HG02610 (cell line): ENCODE measurements around the gene CMC1.

Experiments
- ATAC-seq: cut with Tn5 transposase; IDR thresholded peaks from one replicate; pipeline ENCODE4 v1.9.1; 2021; ENCODE audit warnings: mild to moderate bottlenecking, moderate library complexity; ENCODE audit not compliant: unreplicated experiment

CMC1 gene

GRCh38 chr3:28295898-28296490, 54.6 kb downstream of the CMC1 start:
- ATAC-seq, result peak; percentile 42

GRCh38 chr3:28299705-28300104, 58.3 kb downstream of the CMC1 start:
- ATAC-seq, result no peak

- no peak for ATAC-seq
Observed at GRCh38 chr3:28300345-28300962, 59.0 kb downstream of the CMC1 start.

GRCh38 chr3:28301688-28302087, 60.3 kb downstream of the CMC1 start:
- ATAC-seq, result no peak

- ATAC-seq, result no peak
Observed at GRCh38 chr3:28308196-28308595, 66.8 kb downstream of the CMC1 start.

- no peak for ATAC-seq
Observed at GRCh38 chr3:28315711-28316110, 74.3 kb downstream of the CMC1 start.

- no peak for ATAC-seq
Observed at GRCh38 chr3:28316226-28316625, 74.8 kb downstream of the CMC1 start.

- ATAC-seq, result peak; percentile 86
Observed at GRCh38 chr3:28317438-28318022, 76.1 kb downstream of the CMC1 start.

GRCh38 chr3:28320981-28321380, 79.6 kb downstream of the CMC1 start:
- no peak for ATAC-seq

- no peak for ATAC-seq
Observed at GRCh38 chr3:28322464-28322863, 81.0 kb downstream of the CMC1 start.

GRCh38 chr3:28326458-28326926, 85.1 kb downstream of the CMC1 start:
- peak; percentile 85 for ATAC-seq

- ATAC-seq, result no peak
Observed at GRCh38 chr3:28328188-28329151, 87.1 kb downstream of the CMC1 start.

GRCh38 chr3:28334552-28334951, 93.1 kb downstream of the CMC1 start:
- no peak for ATAC-seq

- ATAC-seq, result no peak
Observed at GRCh38 chr3:28335246-28335645, 93.8 kb downstream of the CMC1 start.

GRCh38 chr3:28337230-28337629, 95.8 kb downstream of the CMC1 start:
- no peak for ATAC-seq

- ATAC-seq, result no peak
Observed at GRCh38 chr3:28343144-28343543, 101.7 kb downstream of the CMC1 start.

GRCh38 chr3:28345690-28346089, 104.3 kb downstream of the CMC1 start:
- ATAC-seq, result no peak

- no peak for ATAC-seq
Observed at GRCh38 chr3:28347374-28348264, 106.2 kb downstream of the CMC1 start.

- ATAC-seq, result no peak
Observed at GRCh38 chr3:28348265-28348628, 106.8 kb downstream of the CMC1 start.
